NCI-H82 (cell line): ENCODE data around the gene ASCL2.
A peak's percentile ranks its signal among the peaks of the same experiment; 100 is the strongest.
"Not testable (repeated sequence)": the region's sequence is repeated elsewhere in the genome, so short reads cannot be mapped to it uniquely, and the experiment has no call there.

Experiments
- DNase-seq: peaks from one replicate; lab custom pipeline; 2025; lab: John Stamatoyannopoulos, UW

The ASCL2 gene

GRCh38 chr11:2297623-2298030 is 27.2 kb upstream of the ASCL2 start:
- no peak for DNase-seq

- DNase-seq, result no peak
Observed at GRCh38 chr11:2296913-2297622, 26.7 kb upstream of the ASCL2 start.

- DNase-seq, result no peak
Observed at GRCh38 chr11:2295971-2296912, 25.9 kb upstream of the ASCL2 start.

- DNase-seq, result no peak
Observed at GRCh38 chr11:2294926-2295290, 24.5 kb upstream of the ASCL2 start.

GRCh38 chr11:2293984-2294925 is 23.9 kb upstream of the ASCL2 start:
- no peak for DNase-seq

GRCh38 chr11:2293531-2293971 is 23.2 kb upstream of the ASCL2 start:
- DNase-seq, result no peak

- no peak for DNase-seq
Observed at GRCh38 chr11:2290351-2290841, 20.0 kb upstream of the ASCL2 start.

- no peak for DNase-seq
Observed at GRCh38 chr11:2289859-2290258, 19.5 kb upstream of the ASCL2 start.

- no peak for DNase-seq
Observed at GRCh38 chr11:2289350-2289749, 19.0 kb upstream of the ASCL2 start.

- DNase-seq, result no peak
Observed at GRCh38 chr11:2287091-2287490, 16.7 kb upstream of the ASCL2 start.

GRCh38 chr11:2286350-2286749 is 16.0 kb upstream of the ASCL2 start:
- not testable (repeated sequence) for DNase-seq

- DNase-seq, result no peak
Observed at GRCh38 chr11:2280208-2280607, 9.8 kb upstream of the ASCL2 start.

- no peak for DNase-seq
Observed at GRCh38 chr11:2277933-2278523, 7.6 kb upstream of the ASCL2 start.

- DNase-seq, result no peak
Observed at GRCh38 chr11:2277008-2277346, 6.6 kb upstream of the ASCL2 start.

- DNase-seq, result no peak
Observed at GRCh38 chr11:2276280-2277007, 6.1 kb upstream of the ASCL2 start.

- no peak for DNase-seq
Observed at GRCh38 chr11:2275334-2276279, 5.2 kb upstream of the ASCL2 start.

- no peak for DNase-seq
Observed at GRCh38 chr11:2273771-2274170, 3.4 kb upstream of the ASCL2 start.

GRCh38 chr11:2273311-2273710 is 2.9 kb upstream of the ASCL2 start:
- no peak for DNase-seq

- peak; percentile 4 for DNase-seq
Observed at GRCh38 chr11:2272946-2273280, 2.5 kb upstream of the ASCL2 start.
